K562 (cell line): Measurements from ENCODE around the gene FAM180B. TPM values are rescaled to one million over a fixed set of nuclear protein-coding genes. Genes with fewer than 3 reads are reported as not detected.

ENCODE experiments used
- BDP1 ChIP-seq: IDR thresholded peaks from 3 replicates; pipeline ENCODE4 v1.6.1; 2011; ENCODE audit not compliant: insufficient read length, insufficient read depth
- ELF1 ChIP-seq: fragments of 200-800 bp; sonication (Bioruptor generic); IDR thresholded peaks from 2 replicates; pipeline ENCODE4 v1.6.1; 2016; ENCODE audit warnings: missing genetic modification characterization, missing compliant biosample characterization
- GTF2B ChIP-seq: IDR thresholded peaks from 2 replicates; pipeline ENCODE4 v1.6.1; 2011; ENCODE audit not compliant: insufficient read length; ENCODE audit errors: extremely low read depth
- HNRNPUL1 ChIP-seq: fragments of 200-400 bp; formaldehyde crosslinking; IDR thresholded peaks from 2 replicates; pipeline ENCODE4 v1.6.1; 2017; ENCODE audit warnings: low read length
- KLF13 ChIP-seq: fragments of 450-650 bp; IDR thresholded peaks from 2 replicates; pipeline ENCODE4 v1.6.1; 2016; ENCODE audit warnings: missing genetic modification characterization, low read depth, mild to moderate bottlenecking, missing compliant biosample characterization, moderate library complexity, borderline replicate concordance
- KLF16 ChIP-seq: IDR thresholded peaks from 2 replicates; pipeline ENCODE4 v1.6.1; 2016; ENCODE audit warnings: antibody characterized with exemption
- PYGO2 ChIP-seq: fragments of 450-650 bp; IDR thresholded peaks from 2 replicates; pipeline ENCODE4 v1.6.1; 2016; ENCODE audit warnings: mild to moderate bottlenecking, missing genetic modification characterization, moderate library complexity, missing compliant biosample characterization
- RERE ChIP-seq: sonication (generic); formaldehyde crosslinking; IDR thresholded peaks from 2 replicates; pipeline ENCODE4 v1.8.0; 2023; ENCODE audit warnings: missing genetic modification reagents, mild to moderate bottlenecking, borderline replicate concordance
- TAF15 ChIP-seq: fragments of 200-400 bp; formaldehyde crosslinking; IDR thresholded peaks from 2 replicates; pipeline ENCODE4 v1.6.1; 2017; ENCODE audit warnings: mild to moderate bottlenecking, low read depth, low read length, moderate library complexity
- ZKSCAN3 ChIP-seq: fragments of 250-450 bp; sonication (Bioruptor Pico); IDR thresholded peaks from 2 replicates; pipeline ENCODE4 v1.4.0; 2020
- ZNF197 ChIP-seq: fragments of 200-800 bp; sonication (Bioruptor generic); IDR thresholded peaks from 2 replicates; pipeline ENCODE4 v1.6.1; 2016; ENCODE audit warnings: low read depth, missing genetic modification characterization, missing compliant biosample characterization
- ZNF561 ChIP-seq: fragments of 450-650 bp; formaldehyde crosslinking; conservative IDR thresholded peaks from 2 replicates; pipeline ENCODE4 v1.4.0; 2020; ENCODE audit warnings: mild to moderate bottlenecking, moderate library complexity
- polyA plus RNA-seq, 8 experiments: library from polyadenylated mRNA; depleted of rRNA in 4 of 8; stranded (reverse) in 5 of 8; unstranded in 3 of 8; fragments of >200 nt; fragmentation: Nextera tagmentation in 2 of 8; fragmentation: Illumina TruSeq in 1 of 8; extraction: Ambion mirVana in 2 of 8; extraction: Trizol in 1 of 8; gene quantifications; 2 replicates each; pipeline versions ENCODE4 v1.2.1 to v1.2.3, GENCODE V29; 2011 to 2014; ENCODE audit warnings: inconsistent platforms in 1 of 8, missing spikeins in 1 of 8
- total RNA-seq, 7 experiments: library from RNA; depleted of rRNA in 6 of 7; stranded (reverse); fragments of >200 nt in 6 of 7; fragmentation: Illumina TruSeq in 2 of 7; extraction: Trizol in 2 of 7; gene quantifications; 2 replicates each; pipeline versions ENCODE4 v1.2.1 to v1.2.3, GENCODE V29; 2011 to 2021; ENCODE audit warnings: low replicate concordance in 1 of 7
- TF ChIP-seq, protein P1 (sequence below): fragments of 450-650 bp; formaldehyde crosslinking; IDR thresholded peaks from 2 replicates; pipeline ENCODE4 v1.4.0; 2022; ENCODE audit warnings: missing genetic modification characterization
- TF ChIP-seq, protein P2 (sequence below): fragments of 150-350 bp; conservative IDR thresholded peaks from 2 replicates; pipeline ENCODE4 v1.6.1; 2014; ENCODE audit warnings: low read length
- TF ChIP-seq, protein P3 (sequence below): fragments of 450-650 bp; IDR thresholded peaks from 2 replicates; pipeline ENCODE4 v1.6.1; 2016; ENCODE audit warnings: missing biosample characterization, missing genetic modification characterization
- TF ChIP-seq, protein P4 (sequence below): IDR thresholded peaks from 3 replicates; pipeline ENCODE4 v1.6.1; 2011; ENCODE audit warnings: borderline replicate concordance, mild to moderate bottlenecking; ENCODE audit not compliant: insufficient read length, insufficient read depth

FAM180B gene
- total and polyA plus RNA-seq, 9 of the 15 experiments (the other 6 are each of a cell fraction or from before 2014, with no cell fraction given): 0.05 to 0.14 TPM; not detected in 7

- TF ChIP-seq, protein P1, sequence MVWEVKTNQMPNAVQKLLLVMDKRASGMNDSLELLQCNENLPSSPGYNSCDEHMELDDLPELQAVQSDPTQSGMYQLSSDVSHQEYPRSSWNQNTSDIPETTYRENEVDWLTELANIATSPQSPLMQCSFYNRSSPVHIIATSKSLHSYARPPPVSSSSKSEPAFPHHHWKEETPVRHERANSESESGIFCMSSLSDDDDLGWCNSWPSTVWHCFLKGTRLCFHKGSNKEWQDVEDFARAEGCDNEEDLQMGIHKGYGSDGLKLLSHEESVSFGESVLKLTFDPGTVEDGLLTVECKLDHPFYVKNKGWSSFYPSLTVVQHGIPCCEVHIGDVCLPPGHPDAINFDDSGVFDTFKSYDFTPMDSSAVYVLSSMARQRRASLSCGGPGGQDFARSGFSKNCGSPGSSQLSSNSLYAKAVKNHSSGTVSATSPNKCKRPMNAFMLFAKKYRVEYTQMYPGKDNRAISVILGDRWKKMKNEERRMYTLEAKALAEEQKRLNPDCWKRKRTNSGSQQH (CRISPR knock-in tag): 0 out of 2 replicates have a peak, but pooled peaks have one; percentile 49
- TF ChIP-seq, protein P2, sequence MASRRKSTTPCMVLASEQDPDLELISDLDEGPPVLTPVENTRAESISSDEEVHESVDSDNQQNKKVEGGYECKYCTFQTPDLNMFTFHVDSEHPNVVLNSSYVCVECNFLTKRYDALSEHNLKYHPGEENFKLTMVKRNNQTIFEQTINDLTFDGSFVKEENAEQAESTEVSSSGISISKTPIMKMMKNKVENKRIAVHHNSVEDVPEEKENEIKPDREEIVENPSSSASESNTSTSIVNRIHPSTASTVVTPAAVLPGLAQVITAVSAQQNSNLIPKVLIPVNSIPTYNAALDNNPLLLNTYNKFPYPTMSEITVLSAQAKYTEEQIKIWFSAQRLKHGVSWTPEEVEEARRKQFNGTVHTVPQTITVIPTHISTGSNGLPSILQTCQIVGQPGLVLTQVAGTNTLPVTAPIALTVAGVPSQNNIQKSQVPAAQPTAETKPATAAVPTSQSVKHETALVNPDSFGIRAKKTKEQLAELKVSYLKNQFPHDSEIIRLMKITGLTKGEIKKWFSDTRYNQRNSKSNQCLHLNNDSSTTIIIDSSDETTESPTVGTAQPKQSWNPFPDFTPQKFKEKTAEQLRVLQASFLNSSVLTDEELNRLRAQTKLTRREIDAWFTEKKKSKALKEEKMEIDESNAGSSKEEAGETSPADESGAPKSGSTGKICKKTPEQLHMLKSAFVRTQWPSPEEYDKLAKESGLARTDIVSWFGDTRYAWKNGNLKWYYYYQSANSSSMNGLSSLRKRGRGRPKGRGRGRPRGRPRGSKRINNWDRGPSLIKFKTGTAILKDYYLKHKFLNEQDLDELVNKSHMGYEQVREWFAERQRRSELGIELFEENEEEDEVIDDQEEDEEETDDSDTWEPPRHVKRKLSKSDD: no peak
- TF ChIP-seq KLF13 (tag) (no peak), ELF1 (tag) (no peak), HNRNPUL1 (no peak), GTF2B (no peak), ZKSCAN3 (no peak), BDP1 (no peak), TAF15 (no peak), PYGO2 (tag) (no peak), KLF16 (no peak), ZNF561 (CRISPR knock-in tag) (no peak), RERE (CRISPR knock-in tag) (no peak), ZNF197 (no peak)
- TF ChIP-seq, protein P3, sequence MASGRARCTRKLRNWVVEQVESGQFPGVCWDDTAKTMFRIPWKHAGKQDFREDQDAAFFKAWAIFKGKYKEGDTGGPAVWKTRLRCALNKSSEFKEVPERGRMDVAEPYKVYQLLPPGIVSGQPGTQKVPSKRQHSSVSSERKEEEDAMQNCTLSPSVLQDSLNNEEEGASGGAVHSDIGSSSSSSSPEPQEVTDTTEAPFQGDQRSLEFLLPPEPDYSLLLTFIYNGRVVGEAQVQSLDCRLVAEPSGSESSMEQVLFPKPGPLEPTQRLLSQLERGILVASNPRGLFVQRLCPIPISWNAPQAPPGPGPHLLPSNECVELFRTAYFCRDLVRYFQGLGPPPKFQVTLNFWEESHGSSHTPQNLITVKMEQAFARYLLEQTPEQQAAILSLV: no peak
- TF ChIP-seq, protein P4, sequence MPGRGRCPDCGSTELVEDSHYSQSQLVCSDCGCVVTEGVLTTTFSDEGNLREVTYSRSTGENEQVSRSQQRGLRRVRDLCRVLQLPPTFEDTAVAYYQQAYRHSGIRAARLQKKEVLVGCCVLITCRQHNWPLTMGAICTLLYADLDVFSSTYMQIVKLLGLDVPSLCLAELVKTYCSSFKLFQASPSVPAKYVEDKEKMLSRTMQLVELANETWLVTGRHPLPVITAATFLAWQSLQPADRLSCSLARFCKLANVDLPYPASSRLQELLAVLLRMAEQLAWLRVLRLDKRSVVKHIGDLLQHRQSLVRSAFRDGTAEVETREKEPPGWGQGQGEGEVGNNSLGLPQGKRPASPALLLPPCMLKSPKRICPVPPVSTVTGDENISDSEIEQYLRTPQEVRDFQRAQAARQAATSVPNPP: no peak
Measured at GRCh38 chr11:47564933-47565339, 21.5 kb upstream of the FAM180B start (continued).
